Subcutaneous adipose tissue (tissue), 4 donors: ENCODE measurements around the gene CDK19. TPM values are rescaled to one million over a fixed set of nuclear protein-coding genes. Genes with fewer than 3 reads are reported as not detected.

ENCODE experiments used
- total RNA-seq, 4 donors: library from RNA; depleted of rRNA; stranded (reverse); fragments of >200 nt; gene quantifications; one replicate each; pipeline ENCODE4 v1.1.0, GENCODE V29; 2016
- TF ChIP-seq, protein P1 (sequence below): fragments of 450-650 bp; IDR thresholded peaks from one replicate; pipeline ENCODE4 v1.5.1; 2016; ENCODE audit warnings: low read depth, mild to moderate bottlenecking, control low read depth, antibody characterized with exemption, moderate library complexity

CDK19 gene
- total RNA-seq, result 10 to 100 TPM; 14.1 to 20.1 (median 16.2) TPM

DNA sequence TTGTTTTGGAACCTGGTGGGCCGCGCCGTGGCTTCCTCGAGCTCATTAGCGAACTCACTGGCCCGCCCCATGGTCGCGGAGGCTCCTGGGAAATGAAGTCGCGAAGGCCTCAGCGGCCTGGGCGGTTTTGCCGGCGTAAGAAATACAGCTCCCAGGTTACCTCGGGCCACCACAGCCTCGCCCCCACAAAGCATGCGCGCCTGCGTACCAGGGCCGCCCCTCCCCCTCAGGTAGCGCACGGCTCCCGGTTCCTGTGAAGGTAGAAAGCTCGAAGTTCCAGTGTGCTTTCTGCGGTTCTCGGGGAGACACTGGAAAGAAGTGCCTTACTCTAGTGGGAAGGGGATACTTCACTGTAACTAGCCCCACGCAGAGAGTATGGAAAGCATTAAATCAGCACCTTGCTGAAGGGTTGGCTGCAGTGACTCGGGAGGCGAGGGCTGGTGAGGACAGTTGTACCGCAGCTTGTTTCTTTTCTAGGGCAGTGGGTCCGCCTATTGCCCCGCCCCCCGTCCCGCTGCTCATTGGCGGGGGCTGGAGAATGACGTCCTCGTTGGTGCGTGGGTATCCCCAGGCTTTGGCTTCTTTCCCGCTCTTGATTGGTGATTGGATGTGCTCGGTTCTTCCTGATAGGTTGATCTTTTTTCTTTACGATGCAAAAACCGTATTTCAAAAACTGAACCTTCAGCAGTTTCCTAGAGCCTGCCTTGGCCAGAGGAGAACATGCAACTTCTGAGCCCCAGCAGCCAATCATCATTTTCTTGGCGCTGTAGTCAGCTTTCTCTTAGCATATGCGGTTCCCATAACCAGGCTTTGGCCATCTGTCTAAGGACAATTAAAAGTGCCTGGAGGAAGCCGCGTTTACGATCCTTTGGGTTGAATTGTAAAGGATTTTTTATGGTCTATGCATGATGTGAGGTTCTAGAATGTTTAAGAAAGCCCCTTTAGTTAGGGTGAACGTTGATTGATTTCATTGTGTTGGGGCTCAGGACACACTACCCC, at the start of gene CDK19:
CDK19 (minus strand) TSS at position 59 of the 999 bp plus-strand sequence. CDS start 333 bp downstream, outside the sequence.
- TF ChIP-seq, protein P1, sequence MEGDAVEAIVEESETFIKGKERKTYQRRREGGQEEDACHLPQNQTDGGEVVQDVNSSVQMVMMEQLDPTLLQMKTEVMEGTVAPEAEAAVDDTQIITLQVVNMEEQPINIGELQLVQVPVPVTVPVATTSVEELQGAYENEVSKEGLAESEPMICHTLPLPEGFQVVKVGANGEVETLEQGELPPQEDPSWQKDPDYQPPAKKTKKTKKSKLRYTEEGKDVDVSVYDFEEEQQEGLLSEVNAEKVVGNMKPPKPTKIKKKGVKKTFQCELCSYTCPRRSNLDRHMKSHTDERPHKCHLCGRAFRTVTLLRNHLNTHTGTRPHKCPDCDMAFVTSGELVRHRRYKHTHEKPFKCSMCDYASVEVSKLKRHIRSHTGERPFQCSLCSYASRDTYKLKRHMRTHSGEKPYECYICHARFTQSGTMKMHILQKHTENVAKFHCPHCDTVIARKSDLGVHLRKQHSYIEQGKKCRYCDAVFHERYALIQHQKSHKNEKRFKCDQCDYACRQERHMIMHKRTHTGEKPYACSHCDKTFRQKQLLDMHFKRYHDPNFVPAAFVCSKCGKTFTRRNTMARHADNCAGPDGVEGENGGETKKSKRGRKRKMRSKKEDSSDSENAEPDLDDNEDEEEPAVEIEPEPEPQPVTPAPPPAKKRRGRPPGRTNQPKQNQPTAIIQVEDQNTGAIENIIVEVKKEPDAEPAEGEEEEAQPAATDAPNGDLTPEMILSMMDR, result no peak

GRCh38 chr6:110864824-110865223, 49.6 kb upstream of the CDK19 start:
- TF ChIP-seq, protein P1, result no peak

DNA sequence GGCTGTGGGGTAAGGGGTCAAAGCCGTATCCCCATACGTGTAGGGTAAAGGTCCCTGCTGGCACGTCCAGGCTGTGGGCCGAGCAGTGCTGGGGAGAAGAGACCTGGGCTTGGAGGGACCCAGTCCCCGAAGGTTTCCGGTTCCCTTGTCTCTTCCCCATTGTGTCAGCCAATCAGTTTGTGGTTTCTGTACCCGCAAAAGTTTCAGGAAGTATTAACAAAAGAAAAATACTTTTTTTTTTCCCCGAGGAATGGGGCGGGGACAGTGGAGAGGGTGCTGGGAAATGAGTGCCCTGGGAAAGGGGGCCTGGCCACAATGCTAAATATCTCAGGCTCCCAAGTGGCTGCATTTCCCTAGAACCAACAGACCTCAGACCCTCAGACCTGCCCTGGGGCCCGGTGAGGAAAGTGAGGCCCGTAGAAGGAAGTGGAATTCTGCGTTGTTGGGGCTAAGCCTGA, 44.1 kb upstream of the CDK19 start:
- TF ChIP-seq, protein P1, result no peak

DNA sequence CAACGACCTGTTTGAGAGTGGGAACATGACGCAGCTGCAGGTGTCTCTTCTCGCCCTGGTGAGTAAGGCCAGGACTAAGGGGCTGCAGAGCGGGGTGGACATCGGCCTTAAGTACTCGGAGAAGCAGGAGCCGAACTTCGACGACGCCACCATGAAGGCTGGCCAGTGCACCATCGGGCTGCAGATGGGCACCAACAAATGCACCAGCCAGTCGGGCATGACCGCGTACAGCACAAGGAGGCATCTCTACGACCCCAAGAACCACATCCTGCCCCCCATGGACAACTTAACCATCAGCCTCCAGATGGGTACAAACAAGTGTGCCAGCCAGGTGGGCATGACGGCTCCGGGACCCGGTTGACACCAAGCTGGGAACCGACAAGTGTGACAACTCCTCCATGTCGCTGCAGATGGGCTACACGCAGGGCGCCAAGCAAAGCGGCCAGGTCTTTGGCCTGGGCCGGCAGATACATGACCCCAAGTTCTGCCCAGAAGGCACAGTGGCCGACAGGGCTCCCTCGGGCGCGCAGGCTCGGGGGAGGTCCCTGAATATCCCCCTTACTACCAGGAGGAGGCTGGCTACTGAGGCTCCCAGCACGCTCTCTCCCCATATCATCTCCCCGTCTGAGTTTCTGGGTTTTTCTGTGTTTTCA, 43.4 kb upstream of the CDK19 start:
- TF ChIP-seq, protein P1, result no peak

- TF ChIP-seq, protein P1, result no peak
Measured at GRCh38 chr6:110858016-110858415, 42.7 kb upstream of the CDK19 start.

DNA sequence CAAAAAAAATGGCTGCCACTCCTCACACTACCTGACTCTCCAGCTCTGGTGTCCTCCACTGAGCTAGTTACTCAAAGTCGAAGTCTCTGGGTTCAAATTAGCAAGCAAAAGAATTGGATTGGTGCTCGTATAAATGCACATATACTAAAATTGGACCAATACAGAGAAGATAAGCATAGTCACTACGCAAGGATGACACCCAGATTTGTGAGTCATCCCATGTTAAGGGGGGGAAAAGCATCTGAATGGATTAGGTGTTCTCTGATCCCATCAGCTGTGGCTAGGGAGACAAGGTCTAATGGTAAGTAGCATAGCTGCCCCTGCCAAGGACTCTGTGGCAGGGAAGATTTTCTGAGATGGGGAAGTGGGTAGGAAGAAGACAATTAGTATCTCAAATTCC, 41.0 kb upstream of the CDK19 start:
- TF ChIP-seq, protein P1, result no peak
